C4-2B (cell line): ENCODE results near the gene CACUL1.
"Not testable (repeated sequence)": the region's sequence is repeated elsewhere in the genome, so short reads cannot be mapped to it uniquely, and the experiment has no call there.

Experiments used
- H3K27ac ChIP-seq: fragments of 450-650 bp; 2 replicates; pipeline ENCODE4 v1.5.1; 2017
- CTCF ChIP-seq: fragments of 450-650 bp; conservative IDR thresholded peaks from 2 replicates; pipeline ENCODE4 v1.5.1; 2017; ENCODE audit warnings: mild to moderate bottlenecking
- ZFX ChIP-seq: fragments of 450-650 bp; IDR thresholded peaks from 2 replicates; pipeline ENCODE4 v1.6.1; 2017

Gene CACUL1

GRCh38 chr10:118793545-118793944, 38.8 kb upstream of the CACUL1 start:
- no peak overlapping the region for H3K27ac ChIP-seq
- TF ChIP-seq CTCF: no peak
- no peak for TF ChIP-seq ZFX

- no peak overlapping the region for H3K27ac ChIP-seq
- TF ChIP-seq CTCF (no peak), ZFX (no peak)
These were observed 37.8 kb upstream of the CACUL1 start for GRCh38 chr10:118792526-118792925.

GRCh38 chr10:118790058-118790457, 35.3 kb upstream of the CACUL1 start:
- no peak overlapping the region for H3K27ac ChIP-seq
- TF ChIP-seq ZFX: no peak
- no peak for TF ChIP-seq CTCF

GRCh38 chr10:118785551-118785950, 30.8 kb upstream of the CACUL1 start:
- H3K27ac ChIP-seq: no peak overlapping the region
- TF ChIP-seq CTCF: no peak
- no peak for TF ChIP-seq ZFX

- TF ChIP-seq CTCF: no peak
- no peak for TF ChIP-seq ZFX
- no peak overlapping the region for H3K27ac ChIP-seq
These were observed 29.2 kb upstream of the CACUL1 start for GRCh38 chr10:118783776-118784545.

GRCh38 chr10:118782916-118783465, 28.2 kb upstream of the CACUL1 start:
- not testable (repeated sequence) for H3K27ac ChIP-seq

- TF ChIP-seq ZFX (no peak), CTCF (no peak)
- H3K27ac ChIP-seq: no peak overlapping the region
These were observed 26.8 kb upstream of the CACUL1 start for GRCh38 chr10:118781541-118781940.

GRCh38 chr10:118778727-118779126, 24.0 kb upstream of the CACUL1 start:
- TF ChIP-seq ZFX (no peak), CTCF (no peak)
- no peak overlapping the region for H3K27ac ChIP-seq
